PC-3 (cell line): ENCODE data around the gene ADCY10.

ENCODE experiments used
- EZH2 ChIP-seq: fragments of 300-600 bp; sonication (generic); IDR thresholded peaks from one replicate; pipeline ENCODE4 v1.6.1; 2017; ENCODE audit warnings: antibody characterized with exemption, mild to moderate bottlenecking, low read length; ENCODE audit not compliant: unreplicated experiment
- EZH2phosphoT487 ChIP-seq: fragments of 300-600 bp; sonication (generic); IDR thresholded peaks from 2 replicates; pipeline ENCODE4 v1.6.1; 2018; ENCODE audit warnings: mild to moderate bottlenecking, antibody characterized with exemption, low read length, borderline replicate concordance
- TF ChIP-seq, protein P1 (sequence below): fragments of 300-600 bp; sonication (generic); conservative IDR thresholded peaks from 2 replicates; pipeline ENCODE4 v1.5.1; 2017; ENCODE audit warnings: antibody characterized with exemption, low read depth, mild to moderate bottlenecking, low read length

DNA sequence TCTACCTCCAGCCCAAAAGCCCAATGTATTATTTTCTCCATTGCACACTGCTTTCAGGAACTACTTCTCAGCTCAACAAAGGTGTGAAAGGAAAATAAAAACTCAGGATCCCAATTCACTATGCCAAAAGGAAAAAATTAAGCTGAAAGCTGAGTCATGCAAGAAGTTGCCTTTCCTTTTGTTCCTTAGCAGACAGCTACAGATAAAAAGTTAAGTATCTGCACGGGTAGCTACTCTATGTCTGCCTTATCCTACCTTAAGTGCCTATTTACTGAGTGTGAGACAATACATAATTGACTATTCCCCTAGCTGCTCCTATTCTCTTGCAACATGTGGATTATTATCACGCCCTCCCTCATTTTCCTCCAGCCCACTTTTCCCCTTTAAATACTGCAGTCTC lies 84.1 kb downstream of the ADCY10 start:
- TF ChIP-seq, protein P1, sequence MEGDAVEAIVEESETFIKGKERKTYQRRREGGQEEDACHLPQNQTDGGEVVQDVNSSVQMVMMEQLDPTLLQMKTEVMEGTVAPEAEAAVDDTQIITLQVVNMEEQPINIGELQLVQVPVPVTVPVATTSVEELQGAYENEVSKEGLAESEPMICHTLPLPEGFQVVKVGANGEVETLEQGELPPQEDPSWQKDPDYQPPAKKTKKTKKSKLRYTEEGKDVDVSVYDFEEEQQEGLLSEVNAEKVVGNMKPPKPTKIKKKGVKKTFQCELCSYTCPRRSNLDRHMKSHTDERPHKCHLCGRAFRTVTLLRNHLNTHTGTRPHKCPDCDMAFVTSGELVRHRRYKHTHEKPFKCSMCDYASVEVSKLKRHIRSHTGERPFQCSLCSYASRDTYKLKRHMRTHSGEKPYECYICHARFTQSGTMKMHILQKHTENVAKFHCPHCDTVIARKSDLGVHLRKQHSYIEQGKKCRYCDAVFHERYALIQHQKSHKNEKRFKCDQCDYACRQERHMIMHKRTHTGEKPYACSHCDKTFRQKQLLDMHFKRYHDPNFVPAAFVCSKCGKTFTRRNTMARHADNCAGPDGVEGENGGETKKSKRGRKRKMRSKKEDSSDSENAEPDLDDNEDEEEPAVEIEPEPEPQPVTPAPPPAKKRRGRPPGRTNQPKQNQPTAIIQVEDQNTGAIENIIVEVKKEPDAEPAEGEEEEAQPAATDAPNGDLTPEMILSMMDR, result no peak
- no peak for TF ChIP-seq EZH2
- no peak for TF ChIP-seq EZH2phosphoT487
